WTC11 (cell line): Measurements from ENCODE around the gene FAF1. TPM values are rescaled to one million over a fixed set of nuclear protein-coding genes. Genes with fewer than 3 reads are reported as not detected.
A peak's percentile ranks its signal among the peaks of the same experiment; 100 is the strongest.

ENCODE experiments used
- ATAC-seq: fragments of 200-7000 bp; cut with Tn5 transposase; 2 replicates; pipeline ENCODE4 v1.10.0; 2021; ENCODE audit warnings: mild to moderate bottlenecking, moderate library complexity
- CTCF ChIA-PET: fragments of 300-600 bp; sonication (Branson Sonifier 250); formaldehyde crosslinking; loops from one replicate; lab custom pipeline; 2021; ENCODE audit warnings: antibody characterized with exemption; lab: Charles Lee
- POLR2A ChIA-PET: fragments of 350-600 bp; sonication (Branson Sonifier 250); formaldehyde crosslinking; loops from one replicate; lab custom pipeline; 2021; ENCODE audit warnings: antibody characterized with exemption; lab: Charles Lee
- DNase-seq: peaks from one replicate; pipeline ENCODE4 v3.0.0; 2021; ENCODE audit warnings: low spot score
- H3K27ac Mint-ChIP-seq: 2 replicates; pipeline ENCODE4 v1.8.0; 2021; ENCODE audit warnings: mixed read lengths
- H3K27me3 Mint-ChIP-seq: 2 replicates; pipeline ENCODE4 v1.8.0; 2021; ENCODE audit warnings: low read depth, mild to moderate bottlenecking, moderate library complexity, mixed read lengths
- H3K36me3 Mint-ChIP-seq: 2 replicates; pipeline ENCODE4 v1.8.0; 2021; ENCODE audit warnings: mixed read lengths
- H3K4me1 Mint-ChIP-seq: 2 replicates; pipeline ENCODE4 v1.8.0; 2022; ENCODE audit warnings: mixed read lengths
- H3K4me3 Mint-ChIP-seq: 2 replicates; pipeline ENCODE4 v1.8.0; 2021; ENCODE audit warnings: mild to moderate bottlenecking, moderate library complexity, mixed read lengths
- H3K9me3 Mint-ChIP-seq: 2 replicates; pipeline ENCODE4 v1.8.0; 2021; ENCODE audit warnings: mixed read lengths
- ATF1 ChIP-seq: sonication (generic); formaldehyde crosslinking; IDR thresholded peaks from 2 replicates; pipeline ENCODE4 v1.8.1; 2023; ENCODE audit warnings: mild to moderate bottlenecking, moderate library complexity, missing genetic modification reagents
- ATF2 ChIP-seq: sonication (generic); formaldehyde crosslinking; IDR thresholded peaks from 2 replicates; pipeline ENCODE4 v1.8.1; 2022; ENCODE audit warnings: low read depth, missing genetic modification reagents, borderline replicate concordance
- CDX4 ChIP-seq: fragments of 250-450 bp; sonication (Bioruptor Pico); IDR thresholded peaks from 2 replicates; pipeline ENCODE4 v1.9.0; 2021; ENCODE audit warnings: moderate library complexity, mild to moderate bottlenecking, inconsistent platforms, borderline replicate concordance
- CTCF ChIP-seq: fragments of 200-600 bp; IDR thresholded peaks from 2 replicates; pipeline ENCODE4 v1.8.0; 2022; ENCODE audit warnings: antibody characterized with exemption
- E2F5 ChIP-seq: sonication (generic); formaldehyde crosslinking; IDR thresholded peaks from 2 replicates; pipeline ENCODE4 v1.8.1; 2022; ENCODE audit warnings: mild to moderate bottlenecking, moderate library complexity, missing genetic modification reagents
- ELF4 ChIP-seq: sonication (generic); formaldehyde crosslinking; IDR thresholded peaks from 2 replicates; pipeline ENCODE4 v1.8.1; 2022; ENCODE audit warnings: low read depth, mild to moderate bottlenecking, moderate library complexity, missing genetic modification reagents
- FOXP4 ChIP-seq: sonication (generic); formaldehyde crosslinking; IDR thresholded peaks from 2 replicates; pipeline ENCODE4 v1.8.0; 2022; ENCODE audit warnings: mild to moderate bottlenecking, missing genetic modification reagents
- NR1H2 ChIP-seq: sonication (generic); formaldehyde crosslinking; IDR thresholded peaks from 2 replicates; pipeline ENCODE4 v1.9.0; 2021; ENCODE audit warnings: mild to moderate bottlenecking, moderate library complexity, missing genetic modification reagents
- NR3C1 ChIP-seq: sonication (generic); formaldehyde crosslinking; conservative IDR thresholded peaks from 2 replicates; pipeline ENCODE4 v1.8.1; 2023; ENCODE audit warnings: low read depth, mild to moderate bottlenecking, missing genetic modification reagents
- RELA ChIP-seq: sonication (generic); formaldehyde crosslinking; IDR thresholded peaks from 2 replicates; pipeline ENCODE4 v1.8.1; 2022; ENCODE audit warnings: missing genetic modification reagents, mild to moderate bottlenecking, borderline replicate concordance
- RORB ChIP-seq: fragments of 250-450 bp; sonication (Bioruptor Pico); IDR thresholded peaks from 2 replicates; pipeline ENCODE4 v1.9.0; 2021; ENCODE audit warnings: mild to moderate bottlenecking
- SP1 ChIP-seq: sonication (generic); formaldehyde crosslinking; conservative IDR thresholded peaks from 2 replicates; pipeline ENCODE4 v1.8.1; 2022; ENCODE audit warnings: missing genetic modification reagents
- USF2 ChIP-seq: sonication (generic); formaldehyde crosslinking; IDR thresholded peaks from 2 replicates; pipeline ENCODE4 v1.8.1; 2023; ENCODE audit warnings: mild to moderate bottlenecking, missing genetic modification reagents, moderate library complexity
- ZNF232 ChIP-seq: sonication (generic); formaldehyde crosslinking; IDR thresholded peaks from 2 replicates; pipeline ENCODE4 v1.8.0; 2022; ENCODE audit warnings: mild to moderate bottlenecking, missing genetic modification reagents
- ZNF317 ChIP-seq: sonication (generic); formaldehyde crosslinking; IDR thresholded peaks from 2 replicates; pipeline ENCODE4 v1.8.1; 2023; ENCODE audit warnings: low read depth, mild to moderate bottlenecking, moderate library complexity, missing genetic modification reagents, borderline replicate concordance
- ZNF532 ChIP-seq: fragments of 250-450 bp; sonication (Bioruptor Pico); IDR thresholded peaks from 2 replicates; pipeline ENCODE4 v1.9.0; 2021; ENCODE audit warnings: mild to moderate bottlenecking, borderline replicate concordance
- ZNF671 ChIP-seq: fragments of 250-450 bp; sonication (Bioruptor Pico); IDR thresholded peaks from 2 replicates; pipeline ENCODE4 v1.8.0; 2021; ENCODE audit warnings: mild to moderate bottlenecking
- total RNA-seq: library from RNA; stranded (reverse); gene quantifications from 3 replicates; pipeline ENCODE4 v1.2.3, GENCODE V29; 2021

The FAF1 gene
- total RNA-seq, 1 experiment from 2014 or later: 53.5 TPM

GRCh38 chr1:50637460-50637859 lies 322.6 kb downstream of the FAF1 start:
- Mint-ChIP-seq H3K36me3 (no peaks in the 10 kb centered on the region), H3K4me1 (peaks cover 6% of the 10 kb centered on the region), H3K27me3 (no peaks in the 10 kb centered on the region), H3K27ac (no peak overlapping the region), H3K4me3 (no peak overlapping the region), H3K9me3 (no peaks in the 10 kb centered on the region)
- POLR2A ChIA-PET: interaction anchor here (0.7 kb wide), 1 partner anchor 287 kb away, joined by 3 read pairs; no protein-coding TSS in a partner anchor
- CTCF ChIA-PET: interaction anchor here (0.8 to 1.0 kb wide), 2 partner anchors 17 to 68 kb away, joined by 3 read pairs; no protein-coding TSS in a partner anchor
- DNase-seq: no peak
- ATAC-seq: no peak
- no peak for TF ChIP-seq ZNF232
- no peak for TF ChIP-seq ZNF671
- TF ChIP-seq ELF4: no peak
- no peak for TF ChIP-seq ATF1 (CRISPR knock-in tag)
- no peak for TF ChIP-seq CTCF
- TF ChIP-seq NR1H2 (CRISPR knock-in tag): no peak
- no peak for TF ChIP-seq SP1 (CRISPR knock-in tag)
- TF ChIP-seq NR3C1 (CRISPR knock-in tag): no peak
- no peak for TF ChIP-seq ATF2 (CRISPR knock-in tag)
- TF ChIP-seq RORB (CRISPR knock-in tag): no peak
- TF ChIP-seq E2F5: no peak

GRCh38 chr1:50634251-50634650 lies 325.8 kb downstream of the FAF1 start:
- H3K4me1 Mint-ChIP-seq: peaks cover 6% of the 10 kb centered on the region
- ATAC-seq: no peak
- TF ChIP-seq ZNF317 (CRISPR knock-in tag) (no peak), FOXP4 (CRISPR knock-in tag) (no peak), RELA (CRISPR knock-in tag) (no peak)
- TF ChIP-seq, all 79 proteins: peak for 0
- H3K36me3 Mint-ChIP-seq: no peaks in the 10 kb centered on the region
- ChIA-PET POLR2A (no interaction called here), CTCF (interaction anchor here (1.2 kb wide), 1 partner anchor 72 kb away, joined by 3 read pairs; no protein-coding TSS in a partner anchor)
- H3K27ac Mint-ChIP-seq: no peak overlapping the region
- H3K9me3 Mint-ChIP-seq: no peaks in the 10 kb centered on the region
- H3K4me3 Mint-ChIP-seq: no peak overlapping the region
- DNase-seq: no peak
- no peaks in the 10 kb centered on the region for H3K27me3 Mint-ChIP-seq

GRCh38 chr1:50633465-50633864 lies 326.6 kb downstream of the FAF1 start:
- H3K9me3 Mint-ChIP-seq: no peaks in the 10 kb centered on the region
- H3K4me3 Mint-ChIP-seq: no peak overlapping the region
- CTCF ChIA-PET: interaction anchor here (1.2 to 1.4 kb wide), 2 partner anchors 12 to 72 kb away, joined by 3 to 6 read pairs; no protein-coding TSS in a partner anchor
- peaks cover 6% of the 10 kb centered on the region for H3K4me1 Mint-ChIP-seq
- H3K27me3 Mint-ChIP-seq: no peaks in the 10 kb centered on the region
- DNase-seq: no peak
- no peak overlapping the region; the same call in 1 of the 2 replicates for H3K27ac Mint-ChIP-seq
- ATAC-seq: 0 out of 2 replicates have a peak, but pooled peaks have one; percentile 30
- POLR2A ChIA-PET: no interaction called here
- no peaks in the 10 kb centered on the region for H3K36me3 Mint-ChIP-seq
- TF ChIP-seq ATF2 (CRISPR knock-in tag) (no peak), ZNF532 (CRISPR knock-in tag) (no peak), USF2 (CRISPR knock-in tag) (no peak), CDX4 (no peak), NR1H2 (CRISPR knock-in tag) (no peak)
